Endothelial cell of umbilical vein (primary cell): Measurements from ENCODE around the gene DOCK1. TPM values are rescaled to one million over a fixed set of nuclear protein-coding genes. Genes with fewer than 3 reads are reported as not detected.

ENCODE experiments used
- BruUV-seq: library from RNA; stranded (reverse); fragments of 400-500 nt; replicated peaks from 2 replicates; lab custom pipeline; 2021; lab: Mats Ljungman, UMichigan
- CTCF ChIA-PET: fragments of 300-600, 350-600 bp; sonication (Branson Sonifier 250); formaldehyde crosslinking; loops from one replicate; lab custom pipeline; 2021; ENCODE audit warnings: antibody characterized with exemption, inconsistent platforms; lab: Charles Lee
- POLR2A ChIA-PET: fragments of 300-600, 350-600 bp; sonication (Branson Sonifier 250); formaldehyde crosslinking; loops from one replicate; lab custom pipeline; 2021; ENCODE audit warnings: antibody characterized with exemption, inconsistent platforms; lab: Charles Lee
- DNase-seq: peaks from one replicate; pipeline ENCODE4 v3.0.0-alpha.2; 2011; ENCODE audit warnings: low read depth, low spot score
- FAIRE-seq: peaks from 2 replicates; lab custom pipeline; 2011; peaks lifted over from hg19 to GRCh38; lab: Jason Lieb, UNC
- H2AFZ ChIP-seq: 2 replicates; pipeline ENCODE4 v1.6.0; 2012; ENCODE audit warnings: low read depth, low read length, control low read depth, inconsistent platforms
- H3K27ac ChIP-seq: 2 replicates; pipeline ENCODE4 v1.5.1; 2011; ENCODE audit warnings: low read depth, mild to moderate bottlenecking, control low read depth, low read length, moderate library complexity; ENCODE audit not compliant: insufficient read depth
- H3K27me3 ChIP-seq, 2 experiments: 2 replicates each; pipeline versions ENCODE4 v1.6.0 to v1.6.1; 2011; ENCODE audit warnings: low read length in 2 of 2, mixed read lengths in 1 of 2; ENCODE audit not compliant: control insufficient read depth in 2 of 2, insufficient read depth in 2 of 2
- H3K36me3 ChIP-seq, 2 experiments: 2 replicates in 1 of 2; 3 replicates in 1 of 2; pipeline ENCODE4 v1.5.1; 2011; ENCODE audit warnings: low read length in 2 of 2, mild to moderate bottlenecking in 1 of 2, moderate library complexity in 1 of 2; ENCODE audit not compliant: control insufficient read depth in 2 of 2, insufficient read depth in 2 of 2; ENCODE audit errors: extremely low read depth in 1 of 2
- H3K4me1 ChIP-seq: 3 replicates; pipeline ENCODE4 v1.5.1; 2011; ENCODE audit warnings: mild to moderate bottlenecking, low read length; ENCODE audit not compliant: control insufficient read depth, insufficient read depth; ENCODE audit errors: extremely low read depth
- H3K4me2 ChIP-seq: 2 replicates; pipeline ENCODE4 v1.6.1; 2011; ENCODE audit warnings: low read length, control low read depth, mixed read lengths; ENCODE audit not compliant: insufficient read depth
- H3K4me3 ChIP-seq, 3 experiments: fragments of 200-600 bp in 1 of 3; sonication (generic), shearing (Covaris generic) in 1 of 3; replicated peaks in 1 of 3; 2 replicates each; pipeline ENCODE4 v1.5.1; 2011 to 2016; ENCODE audit warnings: control low read depth in 3 of 3, low read length in 3 of 3, mild to moderate bottlenecking in 2 of 3, inconsistent platforms in 1 of 3, low read depth in 1 of 3, moderate library complexity in 1 of 3; ENCODE audit not compliant: insufficient read depth in 1 of 3
- H3K79me2 ChIP-seq: 2 replicates; pipeline ENCODE4 v1.6.0; 2012; ENCODE audit warnings: low read length, inconsistent platforms; ENCODE audit not compliant: control insufficient read depth, insufficient read depth
- H3K9ac ChIP-seq: replicated peaks from 2 replicates; pipeline ENCODE3; 2011; ENCODE audit warnings: low read length, control low read depth; ENCODE audit not compliant: insufficient read depth; ENCODE audit errors: extremely low read depth
- H3K9me1 ChIP-seq: replicated peaks from 3 replicates; pipeline ENCODE4 v1.6.0; 2011; ENCODE audit warnings: mild to moderate bottlenecking, low read length; ENCODE audit not compliant: control insufficient read depth, insufficient read depth; ENCODE audit errors: extremely low read depth
- H3K9me3 ChIP-seq: replicated peaks from 2 replicates; pipeline ENCODE4 v1.5.1; 2012; ENCODE audit warnings: low read length, inconsistent platforms; ENCODE audit not compliant: control insufficient read depth, insufficient read depth
- H4K20me1 ChIP-seq: replicated peaks from 2 replicates; pipeline ENCODE3; 2011; ENCODE audit warnings: mild to moderate bottlenecking, low read length; ENCODE audit not compliant: control insufficient read depth, insufficient read depth; ENCODE audit errors: extremely low read depth
- CTCF ChIP-seq, 2 donors: IDR thresholded peaks; 1 replicate in 1 of 2; 2 replicates in 1 of 2; pipeline ENCODE4 v1.5.1; 2011; ENCODE audit warnings: low read length in 2 of 2, mild to moderate bottlenecking in 2 of 2, moderate library complexity in 2 of 2, control low read depth in 1 of 2, inconsistent platforms in 1 of 2, low read depth in 1 of 2; ENCODE audit not compliant: insufficient read depth in 1 of 2; ENCODE audit errors: extremely low read depth in 1 of 2
- EZH2 ChIP-seq: IDR thresholded peaks from 2 replicates; pipeline ENCODE4 v1.6.1; 2012; ENCODE audit warnings: borderline replicate concordance, low read depth, mild to moderate bottlenecking, moderate library complexity, low read length, inconsistent platforms; ENCODE audit not compliant: severe bottlenecking
- FOS ChIP-seq: IDR thresholded peaks from 2 replicates; pipeline ENCODE4 v1.6.1; 2011; ENCODE audit warnings: mild to moderate bottlenecking, low read length, moderate library complexity, borderline replicate concordance; ENCODE audit not compliant: insufficient read depth
- GATA2 ChIP-seq: IDR thresholded peaks from 2 replicates; pipeline ENCODE4 v1.7.0; 2011; ENCODE audit warnings: low read depth, mild to moderate bottlenecking, moderate library complexity, mixed read lengths, low read length; ENCODE audit not compliant: insufficient read length, insufficient read depth
- JUN ChIP-seq: IDR thresholded peaks from 2 replicates; pipeline ENCODE4 v1.6.1; 2011; ENCODE audit warnings: borderline replicate concordance, low read depth; ENCODE audit not compliant: insufficient read length, insufficient read depth
- MYC ChIP-seq: IDR thresholded peaks from one replicate; pipeline ENCODE4 v1.6.1; 2011; ENCODE audit warnings: mild to moderate bottlenecking, low read depth, low read length
- POLR2A ChIP-seq: IDR thresholded peaks from 2 replicates; pipeline ENCODE4 v1.6.1; 2012; ENCODE audit warnings: low read depth, mild to moderate bottlenecking, control low read depth, low read length
- POLR2AphosphoS5 ChIP-seq: IDR thresholded peaks from 2 replicates; pipeline ENCODE4 v1.6.1; 2012; ENCODE audit warnings: low read depth, mild to moderate bottlenecking, control low read depth, low read length, moderate library complexity; ENCODE audit not compliant: insufficient read depth
- dilution Hi-C: fragments of 300-500 bp; cut with MboI; formaldehyde crosslinking; loops from one replicate; pipeline ENCODE4 v1.15.0; 2019; ENCODE audit warnings: low sequenced_read_pairs; ENCODE audit not compliant: extremely low pct_ligation_motif_present
- intact Hi-C: fragments of 100-400 bp; cut with micrococcal nuclease; formaldehyde crosslinking; loops from one replicate; pipeline ENCODE4 v1.10.0; 2022
- polyA plus RNA-seq, 4 experiments: library from polyadenylated mRNA; depleted of rRNA in 3 of 4; stranded (reverse) in 3 of 4; unstranded in 1 of 4; fragments of >200 nt; gene quantifications; 2 replicates each; pipeline versions ENCODE4 v1.2.1 to v1.2.3, GENCODE V29; 2011 to 2012; ENCODE audit warnings: missing spikeins in 1 of 4
- total RNA-seq: library from RNA; stranded (reverse); gene quantifications from 2 replicates; pipeline ENCODE4 v1.2.3, GENCODE V29; 2021
- TF ChIP-seq, protein P1 (sequence below): IDR thresholded peaks from 2 replicates; pipeline ENCODE4 v1.6.1; 2011; ENCODE audit not compliant: insufficient read depth, insufficient read length

Gene DOCK1
- total and polyA plus RNA-seq, 2 donors (not counting 3 experiments of a cell fraction or from before 2014, with no cell fraction given): 22.5 to 83.1 TPM

- H3K4me2 ChIP-seq: no peak overlapping the region
- no peaks in the 10 kb centered on the region for H3K27me3 ChIP-seq
- BruUV-seq: no TSS peak
- no peaks in the 10 kb centered on the region for H3K9me3 ChIP-seq
- no peaks in the 10 kb centered on the region for H3K9me1 ChIP-seq
- intact Hi-C loops: no loop called here
- FAIRE-seq: no peak
- H3K4me1 ChIP-seq: no peaks in the 10 kb centered on the region
- no peak overlapping the region for H3K9ac ChIP-seq
- no peaks in the 10 kb centered on the region for H3K79me2 ChIP-seq
- H3K4me3 ChIP-seq: no peak overlapping the region
- H3K27ac ChIP-seq: no peak overlapping the region
- H4K20me1 ChIP-seq: no peaks in the 10 kb centered on the region
- dilution Hi-C loops: no loop called here
- no peak for TF ChIP-seq POLR2AphosphoS5
- no peak for TF ChIP-seq FOS
- TF ChIP-seq, protein P1, sequence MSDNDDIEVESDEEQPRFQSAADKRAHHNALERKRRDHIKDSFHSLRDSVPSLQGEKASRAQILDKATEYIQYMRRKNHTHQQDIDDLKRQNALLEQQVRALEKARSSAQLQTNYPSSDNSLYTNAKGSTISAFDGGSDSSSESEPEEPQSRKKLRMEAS: no peak
- TF ChIP-seq JUN: no peak
- no peak for TF ChIP-seq EZH2
- no peak for TF ChIP-seq MYC
- TF ChIP-seq POLR2A: no peak
- TF ChIP-seq CTCF (IDR thresholded peaks at IDR 0.05; ENCODE audit: extremely low read depth in 1 of 2, insufficient read depth in 1 of 2, low read depth in 1 of 2, low read length in 2 of 2): no peak
- no peak for TF ChIP-seq GATA2
- no peak for DNase-seq
- peaks cover 3 to 36% of the 10 kb centered on the region in 2 experiments for H3K36me3 ChIP-seq
- no peak overlapping the region for H2AFZ ChIP-seq
- ChIA-PET CTCF (interaction anchor here (0.6 kb wide), 1 partner anchor 1192 kb away, joined by 3 read pairs; no protein-coding TSS in a partner anchor), POLR2A (no interaction called here)
These were observed 115.0 kb downstream of the DOCK1 start for GRCh38 chr10:127020260-127020659.
